ENCODE data around the gene STK11. TPM values are rescaled to one million over a fixed set of nuclear protein-coding genes. Genes with fewer than 3 reads are reported as not detected.

The STK11 gene
- total and polyA plus RNA-seq, 2 donors (not counting 3 experiments of a cell fraction or from before 2014, with no cell fraction given), result 39.4 to 75.4 TPM

GRCh38 chr19:1265615-1266128 is 60.1 kb downstream of the STK11 start:
- dilution Hi-C loops (cut with MboI; ENCODE audit: extremely low pct_ligation_motif_present, low sequenced_read_pairs) (no loop called here), intact Hi-C loops (cut with micrococcal nuclease) (loop anchor here (1.0 kb wide), 3 partner anchors 16 to 44 kb away; no protein-coding TSS in a partner anchor)
- TF ChIP-seq POLR2AphosphoS5 (IDR thresholded peaks at IDR 0.05; ENCODE audit: insufficient read depth, low read depth, low read length) (peak; percentile 77), EZH2 (IDR thresholded peaks at IDR 0.05; ENCODE audit: borderline replicate concordance, low read depth, low read length, severe bottlenecking) (no peak), JUN (IDR thresholded peaks at IDR 0.05; ENCODE audit: borderline replicate concordance, insufficient read depth, insufficient read length, low read depth) (no peak), POLR2A (IDR thresholded peaks at IDR 0.05; ENCODE audit: low read depth, low read length) (peak; percentile 21), FOS (IDR thresholded peaks at IDR 0.05; ENCODE audit: borderline replicate concordance, insufficient read depth, low read length) (peak; percentile 15)
- Histone ChIP-seq H3K9me3 (replicated peaks; ENCODE audit: control insufficient read depth, insufficient read depth, low read length) (no peaks in the 10 kb centered on the region), H3K36me3 (ENCODE audit: control insufficient read depth in 2 of 2, extremely low read depth in 1 of 2, insufficient read depth in 2 of 2, low read length in 2 of 2) (no peaks in the 10 kb centered on the region), H3K27ac (ENCODE audit: insufficient read depth, low read depth, low read length) (peak overlapping the region; percentile 50), H4K20me1 (replicated peaks; ENCODE audit: control insufficient read depth, extremely low read depth, insufficient read depth, low read length) (no peaks in the 10 kb centered on the region), H3K4me2 (ENCODE audit: insufficient read depth, low read length) (peak overlapping the region; percentile 34), H2AFZ (ENCODE audit: low read depth, low read length) (no peak overlapping the region), H3K9me1 (replicated peaks; ENCODE audit: control insufficient read depth, extremely low read depth, insufficient read depth, low read length) (no peaks in the 10 kb centered on the region), H3K27me3 (ENCODE audit: control insufficient read depth in 2 of 2, insufficient read depth in 2 of 2, low read length in 2 of 2) (no peaks in the 10 kb centered on the region), H3K4me3 (replicated peaks in 1 of 3; ENCODE audit: insufficient read depth in 1 of 3, low read depth in 1 of 3, low read length in 3 of 3) (peak overlapping the region in 1 of 3 experiments; percentile 43), H3K4me1 (ENCODE audit: control insufficient read depth, extremely low read depth, insufficient read depth, low read length) (peaks cover 39% of the 10 kb centered on the region), H3K79me2 (ENCODE audit: control insufficient read depth, insufficient read depth, low read length) (peaks cover 12% of the 10 kb centered on the region), H3K9ac (replicated peaks; ENCODE audit: extremely low read depth, insufficient read depth, low read length) (no peak overlapping the region)
- ChIA-PET POLR2A (interaction anchor here (0.6 to 2.3 kb wide), 5 partner anchors 8 to 237 kb away, joined by 3 to 24 read pairs (median 7); partner anchors contain the start of gene MIDN), CTCF (interaction anchor here (1.9 to 7.2 kb wide), 3 partner anchors 12 to 22 kb away, joined by 14 to 1001 read pairs (median 89); partner anchors contain the start of gene ATP5F1D)
- DNase-seq (ENCODE audit: low read depth, low spot score), result peak; percentile 38
- BruUV-seq (replicated peaks), result no TSS peak
- peak; percentile 93 for FAIRE-seq
